ENCODE data around the gene GFER.

The GFER gene

DNA sequence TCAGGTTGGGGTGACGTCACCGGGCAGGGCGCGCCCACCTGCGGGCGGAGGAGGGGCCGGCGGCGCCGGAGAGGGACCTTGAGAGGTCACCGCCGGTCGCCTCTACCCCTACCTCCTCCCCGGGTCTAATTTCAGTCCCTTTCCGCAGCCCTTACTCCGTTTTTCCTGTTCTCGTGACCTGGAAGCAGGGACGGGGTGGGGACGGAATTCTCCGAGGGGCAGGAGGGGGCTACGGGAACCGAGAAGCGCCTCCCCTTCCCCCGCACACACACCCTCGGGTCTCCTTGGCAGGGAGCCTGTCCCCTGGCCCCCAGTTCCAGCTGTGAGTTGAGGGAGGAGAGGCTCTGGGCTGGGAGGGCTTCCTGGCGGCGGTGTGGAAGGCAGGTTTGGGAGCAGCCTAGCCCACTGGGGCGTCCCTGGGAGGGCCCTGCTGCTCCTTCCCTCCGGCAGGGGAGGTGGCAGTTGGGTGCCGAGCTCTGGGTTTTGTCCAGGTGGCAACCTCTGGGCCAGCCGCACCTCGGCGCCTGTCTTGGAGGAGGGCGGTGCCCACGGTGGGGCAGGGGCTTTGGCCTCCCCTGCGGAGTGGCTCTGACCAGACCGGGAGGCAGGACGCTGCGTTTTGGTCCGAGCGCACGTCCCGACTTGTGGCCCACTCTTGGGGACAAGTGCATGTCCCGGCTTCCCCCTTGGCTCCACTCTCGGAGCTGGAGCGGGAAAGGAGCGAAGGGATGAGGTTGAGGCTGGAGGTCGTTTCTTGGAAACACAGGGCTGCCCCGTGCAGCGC is 6.5 kb downstream of the GFER start:
- peak in 1 of 2 donors; percentile 35 for DNase-seq (ENCODE audit: low read depth in 2 of 2)

DNA sequence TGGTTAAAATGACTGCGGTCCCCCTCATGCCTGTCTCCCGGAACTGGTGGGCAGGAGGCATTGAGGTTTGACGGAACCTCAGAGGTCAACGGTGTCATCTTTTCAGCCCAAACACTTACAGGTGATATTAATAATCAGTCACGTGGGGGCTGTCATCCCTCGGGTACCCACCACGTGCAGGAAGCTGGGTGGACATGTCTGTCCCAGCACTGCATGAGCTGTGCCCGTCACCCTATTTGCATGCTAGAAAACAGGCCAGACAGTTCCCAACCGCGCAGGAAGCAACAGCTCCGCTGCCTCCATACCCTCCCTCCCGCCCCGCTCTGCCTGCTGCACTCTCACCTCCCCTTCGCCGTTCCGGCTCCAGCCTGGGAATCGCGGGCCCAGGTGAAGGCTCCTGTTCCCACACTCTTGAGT is 7.2 kb downstream of the GFER start:
- peak in 1 of 2 donors; percentile 37 for DNase-seq (ENCODE audit: low read depth in 2 of 2)

DNA sequence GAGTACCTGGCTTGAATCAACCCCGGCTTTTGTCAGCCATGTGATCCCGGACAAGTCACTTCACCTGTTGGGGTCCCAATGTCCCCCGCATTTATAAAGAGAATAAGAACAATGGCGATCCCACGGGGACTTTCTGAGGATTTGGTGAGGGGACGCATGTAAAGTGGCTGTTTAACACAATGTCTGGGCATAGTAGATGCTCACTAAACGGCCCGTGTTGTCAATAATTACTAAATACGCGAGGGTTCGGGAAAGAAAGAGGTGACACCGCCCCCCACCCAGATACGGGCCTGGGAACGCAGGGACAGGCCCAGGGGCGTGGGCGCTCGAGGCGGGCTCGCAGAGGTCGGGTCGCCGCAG is 7.6 kb downstream of the GFER start:
- DNase-seq (ENCODE audit: low read depth in 2 of 2), result no peak

DNA sequence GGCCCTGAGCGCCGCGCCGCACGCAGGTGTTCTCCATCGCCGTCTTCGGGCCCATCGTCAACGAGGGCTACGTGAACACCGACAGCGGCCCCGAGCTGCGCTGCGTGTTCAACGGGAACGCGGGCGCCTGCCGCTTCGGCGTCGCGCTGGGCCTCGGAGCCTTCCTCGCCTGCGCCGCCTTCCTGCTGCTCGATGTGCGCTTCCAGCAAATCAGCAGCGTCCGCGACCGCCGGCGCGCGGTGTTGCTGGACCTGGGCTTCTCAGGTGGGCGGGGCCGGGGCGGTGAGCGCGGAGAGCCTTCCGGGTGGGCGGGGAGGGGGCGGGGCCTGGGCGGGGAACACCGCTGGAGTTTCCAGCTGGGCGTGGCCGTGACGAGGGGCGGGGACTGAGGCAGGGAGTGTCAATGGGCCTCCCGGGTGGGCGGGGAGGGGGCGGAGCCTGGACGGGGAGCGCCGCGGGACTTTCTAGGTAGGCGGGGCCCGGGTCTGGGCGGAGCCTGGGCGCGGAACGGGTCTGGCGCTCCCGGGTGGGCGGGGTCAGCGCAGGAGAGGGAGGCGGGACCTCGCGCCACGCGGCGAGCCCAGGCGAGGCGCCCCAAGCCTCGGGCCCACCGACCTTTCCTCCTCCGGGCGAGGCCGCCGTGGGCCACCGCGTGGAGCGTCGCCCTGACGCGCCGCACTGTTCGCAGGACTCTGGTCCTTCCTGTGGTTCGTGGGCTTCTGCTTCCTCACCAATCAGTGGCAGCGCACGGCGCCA is 8.1 kb downstream of the GFER start:
- DNase-seq (ENCODE audit: low read depth in 2 of 2), result peak; percentile 93 to 94

DNA sequence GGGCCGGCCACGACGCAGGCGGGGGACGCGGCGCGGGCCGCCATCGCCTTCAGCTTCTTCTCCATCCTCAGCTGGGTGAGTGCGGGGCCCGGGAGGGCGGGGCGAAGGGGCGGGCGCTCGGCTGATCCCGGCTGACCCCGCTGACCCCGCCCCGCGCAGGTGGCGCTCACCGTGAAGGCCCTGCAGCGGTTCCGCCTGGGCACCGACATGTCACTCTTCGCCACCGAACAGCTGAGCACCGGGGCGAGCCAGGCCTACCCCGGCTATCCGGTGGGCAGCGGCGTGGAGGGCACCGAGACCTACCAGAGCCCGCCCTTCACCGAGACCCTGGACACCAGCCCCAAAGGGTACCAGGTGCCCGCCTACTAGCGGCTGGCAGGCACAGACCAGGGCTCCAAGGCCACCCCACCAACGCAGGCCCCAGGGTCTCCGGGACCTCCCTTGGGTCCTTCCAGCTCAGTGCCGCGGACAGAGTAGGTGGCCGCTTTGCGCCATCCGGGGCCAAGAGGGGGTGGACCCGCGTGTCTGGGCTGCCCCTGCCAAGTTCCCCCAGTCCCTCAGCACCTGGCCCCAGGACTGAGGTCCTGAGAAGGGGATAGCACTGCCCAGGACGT is 8.8 kb downstream of the GFER start:
- no peak for DNase-seq (ENCODE audit: low read depth in 2 of 2)

DNA sequence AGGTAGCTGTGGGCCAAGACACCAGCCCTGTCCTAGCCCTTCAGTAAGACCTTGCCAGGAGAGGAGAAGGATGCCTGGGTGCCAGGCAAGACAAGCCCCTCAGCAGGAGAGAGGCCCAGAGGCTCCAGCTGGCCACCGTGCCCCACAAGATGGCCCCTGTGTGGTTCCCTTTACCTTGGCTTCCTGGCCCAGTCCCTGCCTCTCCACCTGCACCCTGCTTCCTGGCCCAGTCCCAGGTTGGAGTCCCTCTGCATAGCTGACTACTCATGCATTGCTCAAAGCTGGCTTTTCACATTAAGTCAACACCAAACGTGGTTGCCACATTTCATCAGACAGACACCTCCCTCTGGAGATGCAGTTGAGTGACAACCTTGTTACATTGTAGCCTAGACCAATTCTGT is 9.7 kb downstream of the GFER start:
- DNase-seq (ENCODE audit: low read depth in 2 of 2), result no peak

DNA sequence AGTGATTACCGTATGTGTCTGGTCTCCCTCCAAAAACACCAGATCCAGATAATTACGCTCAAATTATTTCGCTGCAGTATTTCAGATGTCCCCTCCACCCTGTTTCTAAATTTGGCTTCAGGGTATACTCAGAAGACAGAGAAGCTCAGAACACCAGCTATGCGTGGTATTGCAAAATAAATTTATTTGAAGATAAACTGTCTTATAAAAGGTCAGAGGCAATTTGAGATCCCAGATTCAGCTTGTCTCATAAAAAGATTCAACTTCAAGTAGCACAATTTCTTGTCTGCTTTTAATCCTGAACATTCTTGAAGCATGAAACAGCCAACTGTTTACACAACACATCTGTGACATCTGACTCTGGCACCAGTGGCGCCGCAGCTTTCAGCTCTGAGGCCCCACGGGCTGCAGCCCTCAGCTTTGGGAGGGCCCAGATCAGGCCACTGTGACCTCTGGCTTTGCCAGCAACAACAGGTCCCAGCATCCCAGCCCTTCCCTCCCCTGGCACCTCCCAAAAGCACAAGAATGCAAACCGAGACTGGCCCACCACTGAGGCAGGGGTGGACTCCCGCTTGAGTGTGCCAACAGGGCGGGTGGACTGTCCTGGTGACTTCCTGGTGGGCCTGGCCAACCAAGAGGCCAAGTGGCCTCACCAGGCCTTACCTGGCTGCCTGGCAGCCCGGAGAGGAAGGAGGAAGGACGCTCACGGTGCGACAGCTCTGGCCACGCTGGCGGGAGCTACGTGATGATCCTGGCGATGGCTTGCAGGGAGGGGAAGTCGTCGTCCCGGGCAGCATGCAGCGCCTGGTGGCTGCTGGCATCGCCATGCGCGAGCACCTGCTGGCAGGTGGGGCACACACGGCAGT is 13.7 kb downstream of the GFER start:
- DNase-seq (ENCODE audit: low read depth in 2 of 2), result no peak

DNA sequence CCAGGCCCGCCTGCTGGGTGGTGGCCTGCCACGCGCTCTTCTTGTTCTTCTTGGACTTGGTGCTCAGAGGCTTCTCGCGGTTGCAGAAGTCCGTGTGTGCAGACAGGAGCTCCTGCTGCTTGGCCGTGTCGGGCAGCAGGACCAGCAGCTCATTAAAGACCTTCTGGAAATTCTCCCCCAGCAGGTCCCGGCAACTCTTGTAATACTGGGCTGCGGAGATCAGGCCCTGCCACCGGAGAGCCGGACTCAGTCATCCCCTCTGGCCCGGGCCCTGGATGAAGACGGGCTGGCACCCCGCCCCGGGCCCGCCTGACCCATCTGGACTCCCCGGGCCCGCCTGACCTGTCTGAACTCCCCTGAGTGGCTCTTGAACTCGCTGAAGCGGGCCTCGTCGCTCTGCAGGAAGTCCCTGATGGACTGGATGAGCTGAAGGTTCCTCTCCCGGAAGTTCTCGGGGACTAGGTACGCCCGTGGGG is 14.4 kb downstream of the GFER start:
- no peak for DNase-seq (ENCODE audit: low read depth in 2 of 2)

DNA sequence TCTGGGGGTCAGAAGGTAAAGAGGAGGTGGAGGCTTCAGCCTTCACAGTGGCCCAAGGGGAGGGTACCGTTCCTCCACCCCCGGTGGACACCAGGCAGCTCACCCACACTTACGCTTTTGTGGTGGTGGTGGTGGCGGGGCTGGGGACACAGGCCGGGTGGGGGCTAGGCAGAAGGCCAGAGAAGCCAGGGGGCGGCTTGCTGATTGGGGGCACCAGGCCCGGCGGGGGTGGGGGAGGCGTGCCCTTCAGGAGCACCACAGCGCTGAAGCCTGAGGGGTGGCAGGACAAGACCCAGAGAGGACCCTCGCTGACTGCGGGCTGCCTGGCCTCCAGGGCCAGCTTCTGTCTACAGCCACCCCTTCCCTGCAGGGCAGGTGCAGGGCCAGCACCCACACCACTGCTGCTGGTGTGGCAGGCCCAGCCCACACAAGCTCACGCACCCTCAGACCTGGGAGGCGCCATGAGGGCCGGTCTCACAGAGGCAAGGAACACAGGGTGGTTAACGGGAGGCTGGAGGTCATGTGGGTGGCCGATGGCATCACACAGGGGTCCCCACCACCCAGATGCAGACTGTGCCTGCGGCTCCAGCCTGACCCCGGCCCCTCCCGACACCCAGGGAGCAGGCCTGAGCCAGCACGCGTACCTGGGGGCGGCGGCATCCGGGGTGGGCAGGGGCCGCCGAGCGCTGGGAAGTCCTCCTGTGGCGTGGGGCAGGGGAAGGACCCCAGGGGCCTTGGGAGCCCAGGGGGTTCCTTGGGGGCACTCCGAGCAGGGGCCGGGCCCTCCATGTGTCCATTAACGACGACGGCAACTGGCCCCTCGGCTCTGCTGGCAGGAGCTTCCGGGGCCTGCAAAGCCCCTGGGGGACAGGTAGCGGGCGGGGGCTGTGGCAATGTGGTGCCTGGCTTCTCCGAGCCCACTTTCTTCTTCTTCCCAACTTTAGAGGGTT is 15.1 kb downstream of the GFER start:
- no peak for DNase-seq (ENCODE audit: low read depth in 2 of 2)

DNA sequence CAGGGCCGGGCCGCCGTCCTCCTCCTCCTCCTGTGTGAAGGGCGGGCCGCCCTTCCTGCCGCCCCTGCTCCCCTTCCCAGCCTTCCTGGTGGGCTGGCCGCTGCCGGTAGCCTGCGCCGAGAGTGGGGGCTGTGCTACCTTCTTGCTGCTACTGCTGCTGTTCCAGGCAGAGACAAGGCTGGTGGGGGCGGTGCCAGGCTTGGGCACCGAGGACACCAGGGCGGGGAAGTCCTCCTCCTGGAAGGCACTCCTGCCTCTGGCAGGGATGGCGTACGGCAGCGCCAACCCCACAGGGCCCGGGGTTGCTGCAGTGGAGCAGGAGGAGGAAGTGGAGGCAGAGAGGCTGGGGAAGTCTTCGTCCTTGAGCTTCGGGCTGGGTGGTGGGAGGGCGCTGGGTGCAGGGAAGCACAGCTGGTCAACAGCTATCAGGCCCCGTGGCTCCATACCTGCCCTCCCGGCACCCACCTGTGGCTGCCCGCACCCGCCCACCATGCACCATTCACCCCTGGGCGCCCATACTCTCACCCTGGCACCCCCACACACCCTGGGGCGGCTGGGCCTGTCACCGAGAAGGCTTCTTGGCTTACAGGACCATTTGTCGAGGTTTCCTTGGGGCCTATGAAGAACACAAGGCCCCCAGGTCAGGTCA is 16.0 kb downstream of the GFER start:
- DNase-seq (ENCODE audit: low read depth in 2 of 2), result no peak

DNA sequence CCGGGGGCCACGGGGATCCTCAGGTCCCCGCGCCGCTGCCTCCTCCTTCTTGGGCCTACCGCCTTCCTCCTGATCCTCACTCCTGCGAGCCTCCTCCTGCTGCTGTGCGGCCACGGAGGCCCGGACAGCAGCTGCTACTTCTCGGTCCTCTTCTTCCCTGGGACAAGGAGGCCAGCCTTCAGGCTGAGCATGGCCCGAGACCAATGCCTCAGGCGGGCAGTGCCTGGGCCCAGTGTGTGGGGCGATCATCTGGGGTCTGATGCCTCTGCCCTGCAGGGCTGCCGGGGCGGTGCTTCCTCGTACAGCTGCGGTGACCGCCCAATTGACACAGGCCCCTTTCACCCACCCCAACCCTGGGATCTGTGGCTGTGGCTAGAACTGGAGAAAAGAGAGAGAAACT is 17.0 kb downstream of the GFER start:
- DNase-seq (ENCODE audit: low read depth in 2 of 2), result no peak

DNA sequence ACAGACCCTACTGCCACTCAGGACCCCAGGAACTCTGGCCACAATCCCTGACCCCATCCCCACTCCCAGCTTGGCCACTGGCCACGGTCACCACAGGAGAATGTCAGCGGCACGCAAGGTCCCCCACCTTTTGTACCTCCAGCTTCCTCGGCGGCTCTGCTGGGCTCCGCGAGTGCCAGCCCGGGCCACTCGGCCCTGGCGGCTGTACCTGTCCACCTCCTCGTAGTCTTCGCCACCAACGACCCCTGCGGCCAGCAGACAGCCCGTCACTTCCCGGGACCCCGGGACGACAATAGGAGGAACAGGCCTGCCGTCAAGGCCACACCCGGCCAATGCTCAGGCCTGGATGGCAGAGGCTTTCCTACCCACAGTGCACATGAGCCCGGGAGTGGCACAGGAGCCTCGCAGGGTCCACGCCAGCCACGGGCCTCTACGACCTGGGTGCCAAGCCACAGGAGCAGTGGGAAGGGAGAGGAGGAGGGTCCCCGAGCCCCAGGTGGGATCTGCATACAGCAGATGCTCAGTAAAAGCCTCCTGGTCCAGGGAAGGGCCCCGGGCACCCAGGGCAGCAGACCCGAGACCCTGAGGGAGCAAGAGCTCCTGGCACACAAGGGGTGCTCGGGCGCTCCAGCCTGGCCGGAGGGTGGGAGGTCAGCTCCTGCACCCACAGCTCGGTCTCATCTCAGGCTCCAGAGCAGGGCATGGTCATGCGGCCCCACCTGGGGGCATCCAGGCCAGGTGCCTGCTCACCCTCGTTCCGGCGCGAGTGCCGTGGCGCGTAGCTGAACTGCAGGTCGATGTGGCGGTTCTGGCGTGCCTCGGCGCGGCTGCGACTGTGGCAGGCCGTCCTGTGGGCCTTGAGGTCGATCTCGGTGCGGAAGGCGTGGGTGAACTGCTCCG is 17.7 kb downstream of the GFER start:
- DNase-seq (ENCODE audit: low read depth in 2 of 2), result no peak

DNA sequence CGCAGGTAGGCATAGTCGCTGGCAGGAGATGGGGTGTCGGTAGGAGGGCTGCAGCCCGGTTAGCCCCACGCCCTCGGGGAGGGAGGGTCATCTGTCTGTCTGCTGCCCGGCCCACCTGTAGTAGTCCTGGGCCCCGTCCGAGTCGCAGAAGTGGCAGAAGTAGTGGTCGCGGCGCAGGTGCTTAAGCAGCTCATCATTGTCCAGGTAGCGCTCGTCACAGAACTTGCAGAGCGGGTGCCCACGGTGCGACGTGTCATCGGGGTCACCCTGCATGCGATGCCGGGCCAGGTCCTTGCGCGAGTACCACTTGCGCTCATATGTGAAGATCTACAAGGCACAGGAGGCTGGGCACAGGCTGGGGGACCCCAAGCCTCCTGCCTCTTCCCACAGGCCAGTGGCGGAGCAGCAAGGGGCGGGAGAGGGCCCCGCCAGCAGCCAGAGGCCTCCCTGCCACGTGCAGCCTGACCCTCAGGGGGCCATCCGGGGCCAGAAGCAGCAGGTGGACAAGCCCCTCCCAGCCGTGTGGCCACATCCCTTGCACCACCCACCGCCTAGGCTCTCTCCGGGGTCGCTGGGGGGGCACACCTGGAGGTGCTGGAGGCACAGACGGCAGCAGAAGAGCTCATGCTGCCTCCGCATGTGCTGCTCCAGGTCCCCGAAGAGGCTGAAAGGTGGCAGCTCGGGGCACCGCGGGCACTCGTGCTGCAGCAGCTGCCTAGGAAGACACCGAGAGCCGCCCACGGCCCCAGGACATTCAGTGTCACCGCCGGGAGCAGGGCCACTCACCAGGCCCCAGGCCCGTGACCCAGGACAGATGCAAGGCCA is 18.6 kb downstream of the GFER start:
- DNase-seq (ENCODE audit: low read depth in 2 of 2), result no peak

DNA sequence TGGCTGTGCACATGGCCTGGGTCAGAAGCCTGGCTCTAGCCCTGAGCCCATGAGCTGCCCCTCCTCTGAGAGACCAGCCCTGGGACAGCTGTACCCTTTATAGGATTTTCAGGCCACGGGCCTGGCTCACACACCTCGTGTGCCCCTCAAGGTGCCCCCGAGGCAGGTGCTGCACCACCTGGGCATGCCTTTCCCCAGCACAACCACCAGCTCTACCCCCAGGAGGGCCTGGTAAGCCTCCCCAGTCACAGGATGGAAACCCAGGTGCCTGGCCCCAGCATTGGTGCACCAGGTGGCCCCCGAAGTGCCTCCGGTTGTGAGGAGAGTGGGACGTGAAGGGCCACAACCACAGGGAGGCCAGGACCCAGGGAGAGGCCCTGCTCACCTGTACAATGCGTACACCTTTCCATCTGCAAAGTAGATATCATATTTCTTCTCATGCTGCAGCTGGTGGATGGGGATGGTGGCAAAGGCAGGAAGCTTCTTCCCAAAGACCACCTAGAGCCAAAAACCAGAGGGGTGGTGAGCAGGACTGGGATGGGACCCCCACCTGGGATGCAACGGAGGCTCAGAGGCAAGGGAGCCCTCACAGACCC is 19.3 kb downstream of the GFER start:
- no peak for DNase-seq (ENCODE audit: low read depth in 2 of 2)

DNA sequence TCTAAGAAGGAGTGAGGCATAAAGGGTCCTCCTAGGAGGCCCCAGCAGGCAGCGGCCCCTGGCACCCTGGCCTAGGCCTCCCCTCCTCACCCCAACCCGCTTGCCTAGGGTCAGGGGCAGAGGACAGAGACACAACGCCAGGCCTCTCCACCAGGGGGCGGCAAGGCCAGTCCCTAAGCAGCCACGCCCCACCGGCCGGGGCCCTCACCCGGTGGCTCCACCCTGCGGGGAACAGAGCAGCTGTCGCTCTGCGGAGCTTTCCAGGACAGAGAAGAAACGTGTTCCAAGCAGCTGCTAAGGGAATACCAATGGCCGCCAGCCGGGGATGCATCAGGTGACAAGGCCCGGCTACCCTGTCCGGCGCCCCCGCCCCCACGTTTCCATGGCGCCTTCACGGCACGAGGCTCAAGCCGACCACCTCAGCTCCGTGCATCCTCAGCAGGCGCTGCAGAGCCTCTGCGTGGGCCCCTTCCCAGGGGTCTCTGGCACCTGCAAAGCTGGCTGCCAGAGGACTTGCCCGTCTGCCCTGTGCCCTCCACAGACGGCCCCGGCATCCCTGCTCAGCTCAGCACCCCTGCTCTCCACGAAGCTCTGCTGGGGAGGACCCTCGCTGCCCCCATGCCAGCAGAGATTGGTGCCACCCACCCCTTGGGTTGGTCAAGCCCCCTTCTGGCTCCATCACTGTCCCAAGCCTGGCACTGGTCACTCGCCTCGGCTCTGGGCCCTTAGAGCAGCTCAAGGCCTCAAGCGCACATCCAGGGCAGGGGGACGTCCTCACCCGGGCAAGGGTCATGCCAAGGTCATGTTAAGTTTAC is 20.0 kb downstream of the GFER start:
- peak; percentile 83 to 87 for DNase-seq (ENCODE audit: low read depth in 2 of 2)

DNA sequence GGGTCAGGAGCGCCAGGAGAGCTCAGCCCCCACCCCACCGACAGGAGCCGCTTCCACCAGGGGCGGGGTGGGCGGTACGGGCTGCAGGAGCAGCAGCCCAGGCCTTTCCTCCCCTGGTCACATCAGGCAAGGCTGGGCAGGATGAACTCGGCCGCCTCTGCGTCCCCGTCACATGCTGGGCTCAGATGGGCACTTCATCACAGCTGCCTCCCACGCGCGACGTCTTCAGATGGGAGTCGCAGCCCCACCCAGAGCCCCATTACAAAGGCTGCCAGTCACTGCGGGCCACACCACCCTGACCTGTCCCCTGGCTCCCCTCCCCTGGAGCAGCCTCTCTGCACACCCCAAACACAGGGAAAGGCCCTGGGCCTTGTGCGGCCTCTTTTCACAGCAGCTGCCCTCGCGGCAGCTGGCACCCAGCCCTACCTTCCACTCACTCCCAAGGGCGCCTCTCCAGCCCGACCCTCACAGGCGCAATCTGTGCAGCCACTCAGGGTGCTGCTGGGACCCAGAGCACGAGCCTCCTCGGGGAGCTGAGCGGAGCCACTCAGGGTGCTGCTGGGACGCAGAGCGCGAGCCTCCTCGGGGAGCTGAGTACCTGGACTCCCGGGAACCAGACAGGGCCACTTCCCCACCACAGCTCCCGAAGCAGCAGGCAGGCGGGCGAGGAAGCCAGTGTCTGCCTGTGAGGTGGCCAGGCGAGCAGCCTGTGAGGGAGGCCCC is 21.0 kb downstream of the GFER start:
- DNase-seq (ENCODE audit: low read depth in 2 of 2), result no peak
